BLaER1 treated with 17β-estradiol and CSF1 and Interleukin-3, amounts not matched to agents 10 nM and 100 nM (cell line): ENCODE data around the gene TSC22D2.

Experiments used
- H3K27ac ChIP-seq, 11 experiments: shearing (Covaris generic); formaldehyde crosslinking; 2 replicates each; pipeline ENCODE4 v1.8.1; 2022
- H3K27me3 ChIP-seq, 11 experiments: shearing (Covaris generic); formaldehyde crosslinking; 2 replicates each; pipeline ENCODE4 v1.8.1; 2022
- H3K36me3 ChIP-seq, 11 experiments: shearing (Covaris generic); formaldehyde crosslinking; 2 replicates each; pipeline ENCODE4 v1.8.1; 2022
- H3K4me1 ChIP-seq, 10 experiments: shearing (Covaris generic); formaldehyde crosslinking; 2 replicates each; pipeline ENCODE4 v1.8.1; 2022
- H3K4me2 ChIP-seq, 11 experiments: shearing (Covaris generic); formaldehyde crosslinking; 2 replicates each; pipeline ENCODE4 v1.8.1; 2022
- H3K4me3 ChIP-seq, 10 experiments: shearing (Covaris generic); formaldehyde crosslinking; 2 replicates each; pipeline ENCODE4 v1.8.1; 2022
- H3K9ac ChIP-seq, 11 experiments: shearing (Covaris generic); formaldehyde crosslinking; 2 replicates each; pipeline ENCODE4 v1.8.1; 2022
- H3K9me3 ChIP-seq, 11 experiments: shearing (Covaris generic); formaldehyde crosslinking; replicated peaks in 1 of 11; 2 replicates each; pipeline ENCODE4 v1.8.1; 2022
- H4K20me1 ChIP-seq, 11 experiments: shearing (Covaris generic); formaldehyde crosslinking; 2 replicates each; pipeline ENCODE4 v1.8.1; 2022
- Cebpa-rat ChIP-seq, 11 experiments: shearing (Covaris generic); IDR thresholded peaks; 2 replicates each; pipeline ENCODE4 v1.8.1; 2022

Gene TSC22D2

GRCh38 chr3:150455341-150455740 is 47.2 kb downstream of the TSC22D2 start:
- no peak for TF ChIP-seq Cebpa-rat (IDR thresholded peaks at IDR 0.05)
- Histone ChIP-seq H3K4me1 (peaks cover 0 to 17% (median 0%) of the 10 kb centered on the region in 10 experiments; a peak in 6 of 20 replicates), H3K27ac (no peak overlapping the region), H4K20me1 (peaks cover 3 to 56% (median 17%) of the 10 kb centered on the region in 11 experiments; a peak in 11 of 22 replicates), H3K9ac (no peak overlapping the region), H3K36me3 (peaks cover 21 to 71% (median 38%) of the 10 kb centered on the region in 11 experiments), H3K4me3 (no peak overlapping the region), H3K4me2 (no peak overlapping the region), H3K27me3 (no peaks in the 10 kb centered on the region), H3K9me3 (no peaks in the 10 kb centered on the region)

DNA sequence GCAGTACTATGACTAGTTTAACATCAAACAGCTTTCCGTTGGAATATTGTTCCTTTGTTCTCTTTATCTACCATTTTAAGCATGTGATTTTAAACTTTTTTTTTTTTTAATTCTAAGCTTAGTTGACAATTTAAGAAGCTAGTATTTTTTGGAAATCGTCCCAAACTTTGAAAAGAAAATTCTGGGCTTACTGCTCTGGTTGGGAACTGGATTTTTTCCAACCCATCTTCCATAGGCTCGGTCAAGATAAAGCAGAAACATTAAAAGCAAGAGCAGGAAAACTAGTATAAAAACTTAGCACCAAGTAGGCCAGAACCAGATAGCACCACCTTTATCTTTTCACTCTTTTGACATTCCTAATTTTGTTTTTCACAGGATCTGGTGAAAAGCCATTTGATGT is 49.9 kb downstream of the TSC22D2 start:
- Histone ChIP-seq H3K4me2 (no peak overlapping the region), H3K27me3 (no peaks in the 10 kb centered on the region), H3K36me3 (peaks cover 23 to 63% (median 38%) of the 10 kb centered on the region in 11 experiments), H3K4me3 (no peak overlapping the region), H3K9ac (no peak overlapping the region), H3K4me1 (no peaks in the 10 kb centered on the region), H4K20me1 (peaks cover 0 to 34% (median 13%) of the 10 kb centered on the region in 11 experiments; a peak in 10 of 22 replicates), H3K9me3 (no peaks in the 10 kb centered on the region), H3K27ac (no peak overlapping the region)
- no peak for TF ChIP-seq Cebpa-rat (IDR thresholded peaks at IDR 0.05)

DNA sequence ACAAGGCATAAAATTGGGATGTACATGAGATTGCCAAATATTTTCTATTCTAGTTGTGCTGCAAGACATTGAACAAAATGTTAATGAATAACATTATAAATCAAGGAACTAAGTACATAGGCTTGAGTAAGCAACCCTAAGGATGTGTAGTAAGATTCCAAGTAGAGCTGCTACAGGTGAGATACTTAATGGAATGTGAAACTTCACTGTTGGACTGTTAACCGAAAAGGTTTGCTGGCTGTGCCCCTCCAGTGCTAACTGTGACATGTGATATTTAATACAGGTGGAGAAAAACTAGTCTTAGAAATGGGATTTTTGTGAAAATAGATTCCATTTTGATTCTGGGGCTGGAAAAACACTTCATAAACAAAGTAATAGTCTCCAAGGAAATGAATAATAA is 52.4 kb downstream of the TSC22D2 start:
- Histone ChIP-seq H3K4me2 (no peak overlapping the region), H3K36me3 (peaks cover 23 to 68% (median 35%) of the 10 kb centered on the region in 11 experiments), H3K4me3 (no peak overlapping the region), H4K20me1 (peaks cover 0 to 10% (median under 1%) of the 10 kb centered on the region in 11 experiments; a peak in 6 of 22 replicates), H3K27ac (no peak overlapping the region), H3K27me3 (no peaks in the 10 kb centered on the region), H3K9me3 (no peaks in the 10 kb centered on the region), H3K9ac (no peak overlapping the region), H3K4me1 (no peaks in the 10 kb centered on the region)
- TF ChIP-seq Cebpa-rat (IDR thresholded peaks at IDR 0.05), result no peak

DNA sequence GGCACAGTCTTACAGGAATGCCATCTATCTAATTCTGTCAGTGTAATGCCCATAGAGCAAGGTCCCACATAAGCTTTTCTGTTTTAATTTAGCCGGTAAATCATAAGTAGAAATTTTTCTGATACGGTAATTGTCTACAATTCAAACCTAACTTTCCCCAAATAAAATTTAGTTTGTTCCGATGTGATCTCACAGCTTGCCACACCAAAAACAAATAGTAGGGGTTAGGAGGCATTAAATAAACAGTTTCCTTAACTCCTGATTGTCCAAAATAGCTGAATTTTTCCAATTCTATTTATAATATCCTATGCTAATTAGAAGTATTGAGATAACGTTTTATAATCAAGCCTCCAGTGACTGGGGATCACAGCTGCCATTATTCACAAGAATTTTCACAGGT is 53.3 kb downstream of the TSC22D2 start:
- no peak for TF ChIP-seq Cebpa-rat (IDR thresholded peaks at IDR 0.05)
- Histone ChIP-seq H3K4me1 (no peaks in the 10 kb centered on the region), H3K9ac (no peak overlapping the region), H4K20me1 (peaks cover 0 to 5% (median 0%) of the 10 kb centered on the region in 11 experiments; a peak in 3 of 22 replicates), H3K36me3 (peaks cover 23 to 66% (median 35%) of the 10 kb centered on the region in 11 experiments), H3K4me2 (no peak overlapping the region), H3K27ac (no peak overlapping the region), H3K27me3 (no peaks in the 10 kb centered on the region), H3K4me3 (no peak overlapping the region), H3K9me3 (no peaks in the 10 kb centered on the region)

- peaks cover 0 to 5% (median 0%) of the 10 kb centered on the region in 11 experiments; a peak in 1 of 22 replicates for H4K20me1 ChIP-seq
- H3K36me3 ChIP-seq, result peaks cover 23 to 59% (median 32%) of the 10 kb centered on the region in 11 experiments
- H3K27ac ChIP-seq, result no peak overlapping the region
- no peak overlapping the region for H3K4me3 ChIP-seq
- H3K4me2 ChIP-seq, result no peak overlapping the region
- no peaks in the 10 kb centered on the region for H3K9me3 ChIP-seq
- H3K27me3 ChIP-seq, result no peaks in the 10 kb centered on the region
- no peak overlapping the region for H3K9ac ChIP-seq
- TF ChIP-seq Cebpa-rat (IDR thresholded peaks at IDR 0.05), result no peak
- H3K4me1 ChIP-seq, result no peaks in the 10 kb centered on the region
Observed at GRCh38 chr3:150462108-150462507, 54.0 kb downstream of the TSC22D2 start.

- Histone ChIP-seq H3K4me1 (peaks cover 0 to 4% (median 0%) of the 10 kb centered on the region in 10 experiments; a peak in 1 of 20 replicates), H3K27me3 (no peaks in the 10 kb centered on the region), H4K20me1 (no peaks in the 10 kb centered on the region), H3K9me3 (no peaks in the 10 kb centered on the region), H3K36me3 (peaks cover 0 to 33% (median 7%) of the 10 kb centered on the region in 11 experiments; a peak in 9 of 22 replicates), H3K27ac (no peak overlapping the region), H3K4me2 (no peak overlapping the region), H3K4me3 (no peak overlapping the region), H3K9ac (no peak overlapping the region)
- TF ChIP-seq Cebpa-rat (IDR thresholded peaks at IDR 0.05), result no peak
Observed at GRCh38 chr3:150464684-150465083, 56.6 kb downstream of the TSC22D2 start.

DNA sequence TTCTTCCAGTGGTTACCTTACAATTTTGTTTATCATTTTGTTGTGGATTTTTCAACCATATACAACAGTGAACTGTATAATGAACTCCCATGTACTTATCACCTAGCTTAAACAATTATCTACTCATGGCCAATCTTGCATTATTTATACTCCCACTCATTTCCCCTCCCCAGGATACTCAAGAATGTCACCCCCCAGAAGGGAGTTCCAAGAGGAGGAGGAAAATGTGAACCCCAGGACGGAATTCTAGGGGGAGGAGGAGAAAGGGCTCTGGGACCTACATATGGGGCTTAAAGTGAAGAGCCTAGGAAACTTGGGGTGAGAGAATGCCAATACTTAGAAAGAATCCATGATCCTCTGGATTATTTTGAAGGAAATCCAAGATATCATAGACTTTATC is 59.3 kb downstream of the TSC22D2 start:
- Histone ChIP-seq H3K27ac (no peak overlapping the region), H4K20me1 (no peaks in the 10 kb centered on the region), H3K4me2 (no peak overlapping the region), H3K4me1 (peaks cover 0 to 6% (median 0%) of the 10 kb centered on the region in 10 experiments; a peak in 1 of 20 replicates), H3K9ac (no peak overlapping the region), H3K9me3 (no peaks in the 10 kb centered on the region), H3K27me3 (no peaks in the 10 kb centered on the region), H3K36me3 (peaks cover 0 to 18% (median 0%) of the 10 kb centered on the region in 11 experiments; a peak in 3 of 22 replicates), H3K4me3 (no peak overlapping the region)
- TF ChIP-seq Cebpa-rat (IDR thresholded peaks at IDR 0.05), result no peak

GRCh38 chr3:150469031-150469930 is 61.2 kb downstream of the TSC22D2 start:
- H3K4me1 ChIP-seq, result peaks cover 0 to 6% (median 0%) of the 10 kb centered on the region in 10 experiments; a peak in 1 of 20 replicates
- H3K36me3 ChIP-seq, result peaks cover 0 to 13% (median 0%) of the 10 kb centered on the region in 11 experiments; a peak in 2 of 22 replicates
- no peak for TF ChIP-seq Cebpa-rat (IDR thresholded peaks at IDR 0.05)
- no peak overlapping the region for H3K4me2 ChIP-seq
- peaks cover 0 to 4% (median 0%) of the 10 kb centered on the region in 11 experiments; a peak in 1 of 22 replicates for H3K9me3 ChIP-seq
- H4K20me1 ChIP-seq, result no peaks in the 10 kb centered on the region
- no peak overlapping the region for H3K4me3 ChIP-seq
- H3K27me3 ChIP-seq, result no peaks in the 10 kb centered on the region
- no peak overlapping the region for H3K27ac ChIP-seq
- H3K9ac ChIP-seq, result no peak overlapping the region

GRCh38 chr3:150469931-150470740 is 62.0 kb downstream of the TSC22D2 start:
- H3K36me3 ChIP-seq, result peaks cover 0 to 9% (median 0%) of the 10 kb centered on the region in 11 experiments; a peak in 2 of 22 replicates
- no peaks in the 10 kb centered on the region for H4K20me1 ChIP-seq
- no peaks in the 10 kb centered on the region for H3K27me3 ChIP-seq
- no peak overlapping the region for H3K9ac ChIP-seq
- peaks cover 0 to 6% (median 0%) of the 10 kb centered on the region in 10 experiments; a peak in 1 of 20 replicates for H3K4me1 ChIP-seq
- no peak overlapping the region for H3K4me3 ChIP-seq
- no peak overlapping the region for H3K4me2 ChIP-seq
- H3K27ac ChIP-seq, result no peak overlapping the region
- TF ChIP-seq Cebpa-rat (IDR thresholded peaks at IDR 0.05), result no peak
- H3K9me3 ChIP-seq, result peaks cover 0 to 4% (median 0%) of the 10 kb centered on the region in 11 experiments; a peak in 1 of 22 replicates
